Measurements from ENCODE around the gene NFIB.

Gene NFIB

GRCh38 chr9:14272927-14273528, 40.9 kb downstream of the NFIB start:
- WGBS (ENCODE audit: extremely low coverage, insufficient coverage, low lambda C conversion rate), result no CpG with 5 or more reads among the region's 7 CpGs
- no peak overlapping the region for H3K27ac ChIP-seq (ENCODE audit: low read depth, low read length)

GRCh38 chr9:14271093-14271673, 42.8 kb downstream of the NFIB start:
- no peak overlapping the region for H3K56ac ChIP-seq (ENCODE audit: low read length)
- H3K4me1 ChIP-seq (ENCODE audit: control insufficient read depth, low read depth, low read length), result peaks cover 17% of the 10 kb centered on the region
- H4K8ac ChIP-seq (ENCODE audit: low read depth, low read length), result peak overlapping the region; percentile 66
- no peaks in the 10 kb centered on the region for H3K27me3 ChIP-seq (ENCODE audit: insufficient read depth, low read length, poor library complexity)
- no peak overlapping the region for H3K4ac ChIP-seq (ENCODE audit: low read depth, low read length)
- H3K4me2 ChIP-seq (ENCODE audit: low read length), result no peak overlapping the region
- no peak overlapping the region for H2BK120ac ChIP-seq (ENCODE audit: low read depth, low read length)
- no peaks in the 10 kb centered on the region for H3K36me3 ChIP-seq (ENCODE audit: control insufficient read depth, insufficient read depth, low read length)
- H3K18ac ChIP-seq (ENCODE audit: low read length), result no peak overlapping the region
- no peak overlapping the region for H3K23ac ChIP-seq (ENCODE audit: low read length)
- H2AK5ac ChIP-seq (ENCODE audit: low read length), result no peak overlapping the region
- no peak overlapping the region for H3K27ac ChIP-seq (ENCODE audit: low read depth, low read length)
- peak overlapping the region; percentile 2 for H2BK15ac ChIP-seq (replicated peaks; ENCODE audit: low read depth)
- H3K4me3 ChIP-seq (ENCODE audit: low read length), result no peak overlapping the region
- no peak overlapping the region for H4K5ac ChIP-seq (ENCODE audit: low read length)
- H3K79me2 ChIP-seq (ENCODE audit: control insufficient read depth, insufficient read depth, low read length), result no peaks in the 10 kb centered on the region
- no peak overlapping the region for H2BK5ac ChIP-seq (ENCODE audit: low read length)
- DNase-seq, result peak; percentile 42
- WGBS (ENCODE audit: extremely low coverage, insufficient coverage, low lambda C conversion rate), result no CpG with 5 or more reads among the region's 7 CpGs
- H3K79me1 ChIP-seq (ENCODE audit: low read length), result peaks cover 2% of the 10 kb centered on the region
- H3K9ac ChIP-seq (ENCODE audit: low read length), result no peak overlapping the region

More at GRCh38 chr9:14272927-14273528, 40.9 kb downstream of the NFIB start:
- H3K79me1 ChIP-seq (ENCODE audit: low read length), result peaks cover 2% of the 10 kb centered on the region
- no peak overlapping the region for H2AK5ac ChIP-seq (ENCODE audit: low read length)
- H3K27me3 ChIP-seq (ENCODE audit: insufficient read depth, low read length, poor library complexity), result no peaks in the 10 kb centered on the region
- no peaks in the 10 kb centered on the region for H3K79me2 ChIP-seq (ENCODE audit: control insufficient read depth, insufficient read depth, low read length)
- no peak overlapping the region for H3K56ac ChIP-seq (ENCODE audit: low read length)
- no peak overlapping the region for H3K9ac ChIP-seq (ENCODE audit: low read length)
- H3K36me3 ChIP-seq (ENCODE audit: control insufficient read depth, insufficient read depth, low read length), result no peaks in the 10 kb centered on the region
- H3K4me1 ChIP-seq (ENCODE audit: control insufficient read depth, low read depth, low read length), result peaks cover 17% of the 10 kb centered on the region
- H3K4me3 ChIP-seq (ENCODE audit: low read length), result no peak overlapping the region
- H2BK15ac ChIP-seq (replicated peaks; ENCODE audit: low read depth), result peak overlapping the region; percentile 36
- no peak overlapping the region for H2BK120ac ChIP-seq (ENCODE audit: low read depth, low read length)
- peak overlapping the region; percentile 51 for H3K18ac ChIP-seq (ENCODE audit: low read length)
- DNase-seq, result no peak
- H3K4me2 ChIP-seq (ENCODE audit: low read length), result no peak overlapping the region
- no peak overlapping the region for H4K5ac ChIP-seq (ENCODE audit: low read length)
- no peak overlapping the region for H4K8ac ChIP-seq (ENCODE audit: low read depth, low read length)
- H3K23ac ChIP-seq (ENCODE audit: low read length), result no peak overlapping the region
- H3K4ac ChIP-seq (ENCODE audit: low read depth, low read length), result no peak overlapping the region
- H2BK5ac ChIP-seq (ENCODE audit: low read length), result no peak overlapping the region

- no CpG with 5 or more reads among the region's 4 CpGs for WGBS (ENCODE audit: extremely low coverage, insufficient coverage, low lambda C conversion rate)
- no peaks in the 10 kb centered on the region for H3K36me3 ChIP-seq (ENCODE audit: control insufficient read depth, insufficient read depth, low read length)
Measured at GRCh38 chr9:14270358-14271092, 43.4 kb downstream of the NFIB start.

GRCh38 chr9:14269916-14270315, 44.0 kb downstream of the NFIB start:
- H4K8ac ChIP-seq (ENCODE audit: low read depth, low read length), result no peak overlapping the region
- H3K18ac ChIP-seq (ENCODE audit: low read length), result no peak overlapping the region
- no peaks in the 10 kb centered on the region for H3K27me3 ChIP-seq (ENCODE audit: insufficient read depth, low read length, poor library complexity)
- no peak overlapping the region for H3K4me2 ChIP-seq (ENCODE audit: low read length)
- no peaks in the 10 kb centered on the region for H3K79me2 ChIP-seq (ENCODE audit: control insufficient read depth, insufficient read depth, low read length)
- no peak overlapping the region for H3K4ac ChIP-seq (ENCODE audit: low read depth, low read length)
- no peak overlapping the region for H3K23ac ChIP-seq (ENCODE audit: low read length)
- H3K9ac ChIP-seq (ENCODE audit: low read length), result no peak overlapping the region
- H3K56ac ChIP-seq (ENCODE audit: low read length), result no peak overlapping the region
- H2BK5ac ChIP-seq (ENCODE audit: low read length), result no peak overlapping the region
- no peak for DNase-seq
- no peak overlapping the region for H4K5ac ChIP-seq (ENCODE audit: low read length)
- H3K27ac ChIP-seq (ENCODE audit: low read depth, low read length), result no peak overlapping the region
- no peak overlapping the region for H2BK15ac ChIP-seq (replicated peaks; ENCODE audit: low read depth)
- no peak overlapping the region for H2AK5ac ChIP-seq (ENCODE audit: low read length)
- H2BK120ac ChIP-seq (ENCODE audit: low read depth, low read length), result no peak overlapping the region
- H3K36me3 ChIP-seq (ENCODE audit: control insufficient read depth, insufficient read depth, low read length), result no peaks in the 10 kb centered on the region
- peaks cover 2% of the 10 kb centered on the region for H3K79me1 ChIP-seq (ENCODE audit: low read length)
- H3K4me3 ChIP-seq (ENCODE audit: low read length), result no peak overlapping the region
- H3K4me1 ChIP-seq (ENCODE audit: control insufficient read depth, low read depth, low read length), result peaks cover 12% of the 10 kb centered on the region

More at GRCh38 chr9:14270358-14271092, 43.4 kb downstream of the NFIB start:
- Histone ChIP-seq H3K79me1 (ENCODE audit: low read length) (peaks cover 2% of the 10 kb centered on the region), H3K56ac (ENCODE audit: low read length) (no peak overlapping the region), H2BK5ac (ENCODE audit: low read length) (no peak overlapping the region), H3K27me3 (ENCODE audit: insufficient read depth, low read length, poor library complexity) (no peaks in the 10 kb centered on the region), H3K18ac (ENCODE audit: low read length) (peak overlapping the region; percentile 51), H3K4me1 (ENCODE audit: control insufficient read depth, low read depth, low read length) (peaks cover 17% of the 10 kb centered on the region), H3K4me2 (ENCODE audit: low read length) (no peak overlapping the region), H3K79me2 (ENCODE audit: control insufficient read depth, insufficient read depth, low read length) (no peaks in the 10 kb centered on the region), H4K5ac (ENCODE audit: low read length) (no peak overlapping the region), H3K9ac (ENCODE audit: low read length) (no peak overlapping the region), H2BK15ac (replicated peaks; ENCODE audit: low read depth) (no peak overlapping the region), H3K27ac (ENCODE audit: low read depth, low read length) (no peak overlapping the region), H3K23ac (ENCODE audit: low read length) (no peak overlapping the region), H3K4me3 (ENCODE audit: low read length) (no peak overlapping the region), H2AK5ac (ENCODE audit: low read length) (no peak overlapping the region), H2BK120ac (ENCODE audit: low read depth, low read length) (no peak overlapping the region), H3K4ac (ENCODE audit: low read depth, low read length) (no peak overlapping the region), H4K8ac (ENCODE audit: low read depth, low read length) (no peak overlapping the region)
- DNase-seq, result no peak

- no peaks in the 10 kb centered on the region for H3K36me3 ChIP-seq (ENCODE audit: control insufficient read depth, insufficient read depth, low read length)
- H3K4ac ChIP-seq (ENCODE audit: low read depth, low read length), result no peak overlapping the region
- H3K79me1 ChIP-seq (ENCODE audit: low read length), result peaks cover 2% of the 10 kb centered on the region
- no peak overlapping the region for H3K9ac ChIP-seq (ENCODE audit: low read length)
- DNase-seq, result no peak
- H2AK5ac ChIP-seq (ENCODE audit: low read length), result peak overlapping the region; percentile 39
- no peak overlapping the region for H4K8ac ChIP-seq (ENCODE audit: low read depth, low read length)
- no peak overlapping the region for H3K18ac ChIP-seq (ENCODE audit: low read length)
- H3K27ac ChIP-seq (ENCODE audit: low read depth, low read length), result no peak overlapping the region
- no peaks in the 10 kb centered on the region for H3K27me3 ChIP-seq (ENCODE audit: insufficient read depth, low read length, poor library complexity)
- H3K79me2 ChIP-seq (ENCODE audit: control insufficient read depth, insufficient read depth, low read length), result no peaks in the 10 kb centered on the region
- no peak overlapping the region for H4K5ac ChIP-seq (ENCODE audit: low read length)
- no CpG with 5 or more reads among the region's 7 CpGs for WGBS (ENCODE audit: extremely low coverage, insufficient coverage, low lambda C conversion rate)
- no peak overlapping the region for H3K4me3 ChIP-seq (ENCODE audit: low read length)
- H2BK5ac ChIP-seq (ENCODE audit: low read length), result no peak overlapping the region
- H3K4me1 ChIP-seq (ENCODE audit: control insufficient read depth, low read depth, low read length), result no peaks in the 10 kb centered on the region
- no peak overlapping the region for H3K56ac ChIP-seq (ENCODE audit: low read length)
- H3K23ac ChIP-seq (ENCODE audit: low read length), result no peak overlapping the region
- no peak overlapping the region for H2BK15ac ChIP-seq (replicated peaks; ENCODE audit: low read depth)
- no peak overlapping the region for H3K4me2 ChIP-seq (ENCODE audit: low read length)
- no peak overlapping the region for H2BK120ac ChIP-seq (ENCODE audit: low read depth, low read length)
Measured at GRCh38 chr9:14263707-14264483, 50.0 kb downstream of the NFIB start.

Data from mesendoderm (in vitro differentiated cells).